GM21423 (cell line): Measurements from ENCODE around the gene STK38.
"Not testable (repeated sequence)": the region's sequence is repeated elsewhere in the genome, so short reads cannot be mapped to it uniquely, and the experiment has no call there.

ENCODE experiments used
- ATAC-seq: cut with Tn5 transposase; IDR thresholded peaks from one replicate; pipeline ENCODE4 v1.9.1; 2021; ENCODE audit warnings: mild to moderate bottlenecking, moderate library complexity; ENCODE audit not compliant: unreplicated experiment

STK38 gene

GRCh38 chr6:36491378-36491965, 55.8 kb downstream of the STK38 start:
- no peak for ATAC-seq

GRCh38 chr6:36489426-36489825, 57.9 kb downstream of the STK38 start:
- ATAC-seq: no peak

- no peak for ATAC-seq
These were observed 59.1 kb downstream of the STK38 start for GRCh38 chr6:36488221-36488620.

GRCh38 chr6:36487698-36488097, 59.6 kb downstream of the STK38 start:
- no peak for ATAC-seq

- no peak for ATAC-seq
These were observed 62.5 kb downstream of the STK38 start for GRCh38 chr6:36484736-36485135.

- not testable (repeated sequence) for ATAC-seq
These were observed 64.0 kb downstream of the STK38 start for GRCh38 chr6:36483326-36483725.

- ATAC-seq: no peak
These were observed 68.0 kb downstream of the STK38 start for GRCh38 chr6:36479256-36479655.

- no peak for ATAC-seq
These were observed 69.2 kb downstream of the STK38 start for GRCh38 chr6:36478051-36478526.

- ATAC-seq: no peak
These were observed 77.3 kb downstream of the STK38 start for GRCh38 chr6:36469946-36470345.

GRCh38 chr6:36469148-36469661, 78.1 kb downstream of the STK38 start:
- ATAC-seq: no peak

GRCh38 chr6:36467625-36468024, 79.7 kb downstream of the STK38 start:
- ATAC-seq: no peak

- ATAC-seq: no peak
These were observed 83.0 kb downstream of the STK38 start for GRCh38 chr6:36464233-36464632.

GRCh38 chr6:36463676-36464075, 83.6 kb downstream of the STK38 start:
- no peak for ATAC-seq

- ATAC-seq: no peak
These were observed 85.6 kb downstream of the STK38 start for GRCh38 chr6:36461646-36462045.

- no peak for ATAC-seq
These were observed 86.4 kb downstream of the STK38 start for GRCh38 chr6:36460916-36461315.

GRCh38 chr6:36459501-36459900, 87.8 kb downstream of the STK38 start:
- no peak for ATAC-seq

GRCh38 chr6:36455486-36456027, 91.7 kb downstream of the STK38 start:
- ATAC-seq: no peak

- ATAC-seq: not testable (repeated sequence)
These were observed 94.4 kb downstream of the STK38 start for GRCh38 chr6:36452897-36453296.

- ATAC-seq: not testable (repeated sequence)
These were observed 98.1 kb downstream of the STK38 start for GRCh38 chr6:36449173-36449572.

GRCh38 chr6:36445621-36446020, 101.7 kb downstream of the STK38 start:
- ATAC-seq: no peak

- no peak for ATAC-seq
These were observed 102.8 kb downstream of the STK38 start for GRCh38 chr6:36444470-36444869.
